Ectodermal cell (in vitro differentiated cells): ENCODE measurements around the gene MYCL.

ENCODE experiments used
- H3K27ac ChIP-seq: 2 replicates; pipeline ENCODE4 v1.7.0; 2013; ENCODE audit warnings: mild to moderate bottlenecking, low read depth, low read length; ENCODE audit not compliant: insufficient read depth, poor library complexity, severe bottlenecking
- H3K27me3 ChIP-seq: 2 replicates; pipeline ENCODE4 v1.7.0; 2013; ENCODE audit warnings: mild to moderate bottlenecking, low read length; ENCODE audit not compliant: insufficient read depth, control insufficient read depth, poor library complexity, severe bottlenecking
- H3K36me3 ChIP-seq: one replicate; pipeline ENCODE4 v1.7.0; 2013; ENCODE audit warnings: low read length; ENCODE audit not compliant: control insufficient read depth, insufficient read depth
- H3K4me1 ChIP-seq: one replicate; pipeline ENCODE4 v1.7.0; 2013; ENCODE audit warnings: low read length; ENCODE audit not compliant: control insufficient read depth, insufficient read depth
- H3K4me3 ChIP-seq: 2 replicates; pipeline ENCODE4 v1.7.0; 2013; ENCODE audit warnings: low read depth, low read length, control low read depth; ENCODE audit not compliant: insufficient read depth
- H3K9me3 ChIP-seq: 2 replicates; pipeline ENCODE4 v1.7.0; 2013; ENCODE audit warnings: mild to moderate bottlenecking, low read length, moderate library complexity; ENCODE audit not compliant: control insufficient read depth
- WGBS, 2 experiments: methylation state at CpG; one replicate each; pipeline ENCODE4 v1.1.7; 2013; ENCODE audit warnings: missing lambda C conversion rate in 2 of 2; 5-methylcytosine and 5-hydroxymethylcytosine counted together

The MYCL gene

DNA sequence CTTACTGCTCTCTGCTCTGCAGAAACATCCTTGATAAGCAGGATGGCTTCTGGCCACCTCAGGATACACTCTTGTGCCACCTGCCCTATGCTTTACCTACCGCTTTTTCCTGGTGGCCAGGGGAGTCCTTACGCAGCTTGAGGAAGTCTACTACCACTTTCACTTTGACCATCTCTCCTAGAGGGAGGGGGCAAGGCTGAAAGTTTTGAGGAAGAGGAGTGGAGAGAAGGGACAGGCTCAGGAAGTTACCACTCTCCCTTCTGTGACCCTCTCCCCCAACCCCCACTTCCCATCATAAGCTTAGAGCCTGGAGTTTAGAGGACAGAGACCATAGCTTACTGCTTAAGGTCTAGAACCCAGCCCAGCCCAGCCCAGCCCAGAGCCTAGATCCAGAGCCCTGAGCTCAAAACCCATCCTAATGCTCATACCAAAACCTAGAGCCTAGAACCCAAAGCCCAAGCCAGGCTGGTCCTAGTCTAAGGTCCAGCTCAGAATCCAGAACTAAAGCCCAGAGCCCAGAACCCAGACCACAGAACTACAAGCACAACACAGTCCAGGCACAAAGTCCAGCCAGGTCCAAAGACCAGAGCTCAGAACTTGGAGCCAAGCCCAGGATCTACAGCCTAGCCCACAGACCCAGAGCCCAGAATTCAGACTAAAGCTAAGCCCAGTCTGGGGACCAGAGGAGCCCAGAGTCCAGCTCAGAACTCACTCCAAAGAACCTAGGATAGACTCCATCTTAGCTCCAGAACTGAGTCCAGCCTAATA lies 35.2 kb upstream of the MYCL start:
- no peaks in the 10 kb centered on the region for H3K36me3 ChIP-seq
- H3K27ac ChIP-seq: no peak overlapping the region
- H3K4me1 ChIP-seq: no peaks in the 10 kb centered on the region
- 90 to 97% methylated on average over 2 of the region's 2 CpGs for WGBS, 2 experiments
- H3K4me3 ChIP-seq: no peak overlapping the region
- no peaks in the 10 kb centered on the region for H3K9me3 ChIP-seq
- H3K27me3 ChIP-seq: no peaks in the 10 kb centered on the region

DNA sequence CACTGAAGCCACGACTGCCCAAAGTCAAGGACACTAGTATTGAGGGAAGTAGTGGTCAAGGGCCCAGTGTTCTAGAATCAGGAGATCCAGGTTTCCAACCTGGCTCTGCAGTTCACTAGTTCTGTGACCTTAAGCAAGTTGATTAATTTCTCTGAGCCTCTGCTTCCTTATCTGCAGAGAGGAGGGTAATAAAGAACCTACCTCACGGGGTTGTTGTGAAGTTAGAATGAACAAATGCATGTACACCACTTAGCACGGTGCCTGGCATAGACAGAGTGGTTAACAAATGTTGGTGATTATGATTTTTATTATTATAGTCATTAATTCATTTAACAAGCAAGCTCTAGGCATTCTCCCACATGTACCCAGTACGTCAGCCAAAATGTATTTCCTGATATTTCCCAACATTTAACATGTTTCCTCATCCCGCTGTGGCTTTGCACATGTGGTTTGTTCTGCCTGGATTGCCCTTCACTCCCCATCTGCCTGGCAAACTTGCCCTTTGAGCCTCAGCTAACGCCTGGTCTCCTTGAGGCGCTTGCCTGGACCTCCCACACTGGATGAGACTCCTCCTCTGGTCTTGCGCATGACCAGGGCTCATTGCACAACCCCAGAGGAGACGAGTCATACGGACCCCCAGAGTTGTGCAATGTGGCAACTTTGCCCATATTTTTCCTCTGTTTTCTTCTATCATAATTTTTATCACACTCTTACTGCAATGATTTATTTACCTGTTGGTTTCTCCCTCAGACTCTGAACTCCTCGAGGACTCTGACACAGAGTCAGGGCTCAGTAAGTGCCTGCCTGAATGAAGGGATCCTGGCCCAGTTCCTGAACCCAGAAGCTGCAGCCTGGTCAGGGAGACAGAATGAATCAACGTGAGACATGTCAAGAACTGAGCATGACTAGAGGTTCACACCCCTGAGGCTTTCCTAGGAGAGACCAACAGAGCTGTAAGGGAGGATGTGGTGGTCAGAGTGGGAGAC lies 32.5 kb upstream of the MYCL start:
- no peaks in the 10 kb centered on the region for H3K9me3 ChIP-seq
- H3K36me3 ChIP-seq: no peaks in the 10 kb centered on the region
- WGBS, 2 experiments: 88 to 92% methylated on average over 12 of the region's 12 CpGs
- H3K27ac ChIP-seq: no peak overlapping the region
- no peak overlapping the region for H3K4me3 ChIP-seq
- no peaks in the 10 kb centered on the region for H3K4me1 ChIP-seq
- H3K27me3 ChIP-seq: no peaks in the 10 kb centered on the region

DNA sequence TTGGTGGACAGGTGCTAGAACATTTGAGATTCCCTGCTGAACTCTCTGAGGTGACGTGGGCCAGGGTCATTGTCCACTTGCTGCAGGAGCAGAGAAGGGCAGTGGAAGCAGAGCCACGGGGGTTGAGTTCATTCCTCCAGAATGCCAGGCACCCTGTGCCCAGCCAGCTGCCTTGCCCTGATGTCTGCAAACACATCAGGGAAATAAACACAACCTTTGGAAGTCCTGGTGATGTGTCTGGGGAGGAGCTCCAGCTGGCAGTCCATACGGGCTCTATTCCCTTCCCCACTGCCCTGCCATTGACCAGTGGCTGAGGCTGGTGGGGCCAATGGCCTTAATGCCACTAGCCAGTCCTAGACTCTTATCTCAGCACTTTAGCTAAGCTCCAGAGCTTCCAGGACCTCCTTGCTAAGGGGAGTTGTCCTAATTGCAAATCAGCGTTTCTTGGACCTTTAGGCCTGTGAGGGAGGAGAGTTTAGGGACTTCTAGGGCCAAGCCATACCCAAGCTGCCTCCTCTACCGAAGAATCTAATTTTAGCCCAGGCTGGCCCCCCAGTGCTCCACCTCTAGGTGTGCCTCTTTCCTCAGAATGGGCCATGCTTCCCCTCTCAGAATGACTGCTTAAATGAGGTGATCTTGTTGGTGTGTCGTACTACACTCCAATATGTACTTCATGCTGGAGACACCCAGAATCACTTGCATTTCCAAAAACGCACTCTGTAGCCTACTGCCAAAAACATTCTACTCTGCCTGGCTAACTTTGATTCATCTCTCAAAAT lies 27.3 kb upstream of the MYCL start:
- Histone ChIP-seq H3K4me3 (no peak overlapping the region), H3K9me3 (no peaks in the 10 kb centered on the region), H3K27ac (no peak overlapping the region), H3K4me1 (peaks cover 3% of the 10 kb centered on the region), H3K36me3 (no peaks in the 10 kb centered on the region), H3K27me3 (peaks cover 3% of the 10 kb centered on the region)
- WGBS, 2 experiments: 76 to 79% methylated on average over 7 of the region's 7 CpGs

DNA sequence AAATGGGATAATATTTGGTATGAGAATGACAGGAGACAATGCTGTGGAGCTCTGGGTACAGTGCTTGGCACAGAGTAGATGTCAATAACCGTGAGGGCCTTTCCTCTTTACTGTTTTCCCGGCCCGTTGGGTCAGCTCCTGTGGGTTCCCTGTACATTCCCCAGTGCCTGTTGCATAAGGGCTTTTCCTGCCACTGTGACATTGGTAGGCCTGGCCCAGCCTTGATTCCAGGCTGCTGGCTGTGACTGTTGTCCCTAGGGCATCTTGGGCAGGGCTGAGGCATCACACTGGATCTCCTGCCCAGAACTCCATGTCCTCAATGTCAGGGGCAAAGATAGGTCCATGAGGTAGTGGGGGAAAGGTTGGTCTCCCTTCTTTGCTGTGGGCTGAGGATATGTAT lies 25.8 kb upstream of the MYCL start:
- no peaks in the 10 kb centered on the region for H3K9me3 ChIP-seq
- H3K27ac ChIP-seq: no peak overlapping the region

DNA sequence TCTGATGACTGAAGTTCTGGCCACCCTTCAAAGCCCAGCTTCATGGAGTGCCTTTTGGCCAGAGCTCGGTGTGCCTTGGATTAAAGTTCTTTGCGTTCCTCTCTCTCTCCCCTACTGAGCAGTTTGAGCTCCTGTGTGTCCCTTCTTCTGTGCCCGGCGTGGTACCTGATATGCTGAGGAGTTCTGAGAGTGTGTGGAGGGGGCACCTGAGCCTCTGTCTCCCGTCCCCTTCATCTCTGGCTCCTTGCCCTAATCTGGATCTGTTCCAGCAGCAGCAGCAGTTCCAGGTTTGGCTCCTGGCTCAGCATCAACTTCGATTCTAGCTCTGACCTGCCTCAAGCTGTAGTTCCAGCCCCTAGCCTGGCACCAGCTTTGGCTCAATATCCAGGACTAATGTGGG lies 25.1 kb upstream of the MYCL start:
- Histone ChIP-seq H3K9me3 (no peaks in the 10 kb centered on the region), H3K27ac (no peak overlapping the region), H3K27me3 (peaks cover 23% of the 10 kb centered on the region), H3K4me1 (peaks cover 9% of the 10 kb centered on the region), H3K4me3 (no peak overlapping the region), H3K36me3 (no peaks in the 10 kb centered on the region)
- 76 to 82% methylated on average over 6 of the region's 6 CpGs for WGBS, 2 experiments

More for the DNA sequence above, 25.8 kb upstream of the MYCL start:
- H3K36me3 ChIP-seq: no peaks in the 10 kb centered on the region
- 93 to 96% methylated on average over 3 of the region's 3 CpGs for WGBS, 2 experiments
- no peak overlapping the region for H3K4me3 ChIP-seq
- H3K4me1 ChIP-seq: peaks cover 5% of the 10 kb centered on the region
- H3K27me3 ChIP-seq: peaks cover 16% of the 10 kb centered on the region

DNA sequence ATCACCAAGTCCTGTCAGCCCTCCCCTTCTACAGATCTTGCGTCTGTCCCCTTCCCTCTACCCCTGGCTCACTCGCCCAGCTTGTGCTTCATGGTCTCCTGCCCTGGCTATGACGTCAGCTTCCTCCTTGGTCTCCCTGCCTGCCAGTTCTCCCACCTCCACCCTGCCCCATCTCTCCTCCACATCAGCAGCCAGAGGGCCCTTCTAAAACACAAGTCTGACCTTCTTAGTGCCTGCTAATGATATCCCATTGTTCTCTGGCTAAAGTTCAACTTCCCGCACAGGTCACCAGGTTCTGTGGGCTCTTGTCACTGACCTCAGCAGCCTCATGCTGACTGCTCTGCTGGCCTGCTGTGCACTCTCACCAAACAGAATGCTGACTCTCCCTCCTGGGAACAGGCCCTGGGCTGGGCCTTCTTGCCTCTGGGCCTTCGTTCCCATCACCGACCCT lies 24.7 kb upstream of the MYCL start:
- H3K27ac ChIP-seq: no peak overlapping the region
- WGBS, 2 experiments: 75 to 77% methylated on average over 6 of the region's 6 CpGs

DNA sequence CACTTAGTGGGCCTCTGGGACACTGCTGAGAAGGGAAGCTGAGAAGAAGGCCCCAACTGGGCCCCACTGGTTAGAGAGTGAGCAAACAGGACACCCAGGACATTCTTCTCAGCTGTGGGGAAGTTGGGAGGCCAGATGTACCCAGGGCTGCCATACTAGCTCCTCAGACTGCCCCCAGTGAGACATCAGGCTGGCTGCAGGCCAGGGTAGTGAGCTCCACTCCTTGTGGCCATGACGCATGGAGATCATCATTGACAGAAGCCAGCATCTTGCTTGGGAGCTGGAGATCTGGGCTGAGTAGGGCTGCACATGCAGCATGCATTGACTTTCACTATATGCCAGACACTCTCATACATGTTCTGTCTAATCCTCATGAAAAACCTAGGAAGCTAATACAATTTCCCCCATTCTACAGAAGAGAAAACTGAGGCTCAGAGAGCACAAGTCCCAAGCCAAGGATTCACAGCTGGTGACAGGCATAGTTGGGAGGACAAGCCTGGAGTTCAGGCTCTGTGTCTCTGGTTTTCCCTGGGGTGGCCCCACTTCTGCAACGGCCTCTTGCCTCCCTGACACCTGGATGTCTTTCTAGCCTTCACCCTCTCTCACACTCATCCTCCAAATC lies 24.1 kb upstream of the MYCL start:
- WGBS, 2 experiments: 90 to 91% methylated on average over 2 of the region's 2 CpGs
- no peaks in the 10 kb centered on the region for H3K9me3 ChIP-seq
- H3K4me1 ChIP-seq: peaks cover 9% of the 10 kb centered on the region
- H3K27ac ChIP-seq: no peak overlapping the region
- no peaks in the 10 kb centered on the region for H3K36me3 ChIP-seq
- no peak overlapping the region for H3K4me3 ChIP-seq
- H3K27me3 ChIP-seq: peaks cover 31% of the 10 kb centered on the region

More for the DNA sequence above, 24.7 kb upstream of the MYCL start:
- H3K9me3 ChIP-seq: no peaks in the 10 kb centered on the region
- H3K36me3 ChIP-seq: no peaks in the 10 kb centered on the region
- peaks cover 27% of the 10 kb centered on the region for H3K27me3 ChIP-seq
- H3K4me3 ChIP-seq: no peak overlapping the region
- H3K4me1 ChIP-seq: peaks cover 9% of the 10 kb centered on the region

DNA sequence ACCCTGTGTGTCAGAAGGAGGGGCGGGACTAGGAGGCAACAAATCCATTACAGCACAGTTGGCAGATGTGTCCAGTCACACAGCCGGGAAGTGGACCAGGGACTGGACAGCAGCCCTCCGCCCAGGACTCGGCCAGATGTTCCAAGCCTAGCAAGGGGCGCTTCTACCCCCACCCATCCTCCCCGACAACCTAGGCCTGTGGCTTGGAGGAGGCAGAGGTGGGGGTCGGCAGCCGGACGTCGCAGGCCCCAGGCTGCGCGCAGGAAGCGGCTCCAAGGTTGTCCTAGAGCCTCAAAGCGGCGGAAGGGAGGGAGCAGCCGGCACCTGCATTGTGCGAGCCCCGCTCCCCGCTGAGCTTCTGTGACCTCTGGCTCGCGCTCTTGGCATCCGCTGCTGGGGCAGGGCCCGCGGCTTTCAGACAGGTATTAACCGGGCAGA lies 20.6 kb upstream of the MYCL start:
- no peaks in the 10 kb centered on the region for H3K9me3 ChIP-seq
- H3K4me3 ChIP-seq: no peak overlapping the region
- H3K27ac ChIP-seq: no peak overlapping the region
- peaks cover 9% of the 10 kb centered on the region for H3K4me1 ChIP-seq
- 5% methylated on average over 25 of the region's 25 CpGs for WGBS, 2 experiments
- H3K36me3 ChIP-seq: no peaks in the 10 kb centered on the region
- peaks cover 31% of the 10 kb centered on the region for H3K27me3 ChIP-seq

DNA sequence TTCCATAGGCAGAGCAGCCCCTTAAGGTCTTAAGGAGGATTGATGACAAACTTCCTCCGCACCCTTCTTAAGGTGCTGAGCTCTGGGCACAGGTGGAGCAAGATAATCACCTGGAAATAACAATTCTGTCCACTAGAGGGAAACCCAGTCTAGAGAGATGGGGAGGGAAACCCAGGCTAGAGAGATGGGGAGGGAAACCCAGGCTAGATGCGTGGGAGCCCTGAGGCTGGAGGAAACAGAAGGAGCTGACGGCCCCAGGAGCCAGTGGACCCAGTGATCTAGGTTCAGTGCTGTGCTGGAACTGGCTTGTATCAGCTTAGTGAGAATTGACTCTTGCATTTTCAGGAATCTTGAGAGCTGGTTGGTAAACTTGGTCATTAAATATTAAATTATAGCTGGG lies 17.8 kb upstream of the MYCL start:
- no peak overlapping the region for H3K27ac ChIP-seq

More for the DNA sequence above, 17.8 kb upstream of the MYCL start:
- Histone ChIP-seq H3K4me3 (no peak overlapping the region), H3K9me3 (no peaks in the 10 kb centered on the region), H3K36me3 (no peaks in the 10 kb centered on the region), H3K27me3 (peaks cover 31% of the 10 kb centered on the region), H3K4me1 (peaks cover 6% of the 10 kb centered on the region)
- 49 to 51% methylated on average over 3 of the region's 3 CpGs for WGBS, 2 experiments
